K562 (cell line): Measurements from ENCODE around the gene MLXIPL. TPM values are rescaled to one million over a fixed set of nuclear protein-coding genes. Genes with fewer than 3 reads are reported as not detected.
A peak's percentile ranks its signal among the peaks of the same experiment; 100 is the strongest.

Experiments used
- ETV6 ChIP-seq, 3 experiments: fragments of 150-350 bp in 1 of 3; sonication (generic) in 1 of 3; formaldehyde crosslinking in 1 of 3; IDR thresholded peaks; 2 replicates each; pipeline versions ENCODE4 v1.6.1 to v1.8.0; 2014 to 2022; ENCODE audit warnings: borderline replicate concordance in 2 of 3, low read depth in 2 of 3, antibody characterized with exemption in 1 of 3, low read length in 1 of 3, mild to moderate bottlenecking in 1 of 3, missing genetic modification reagents in 1 of 3
- KLF10 ChIP-seq: fragments of 250-450 bp; sonication (Bioruptor Pico); IDR thresholded peaks from 2 replicates; pipeline ENCODE4 v1.6.1; 2021; ENCODE audit warnings: matching md5 sums
- LEF1 ChIP-seq: fragments of 450-650 bp; IDR thresholded peaks from 2 replicates; pipeline ENCODE4 v1.6.1; 2016; ENCODE audit warnings: mild to moderate bottlenecking
- MGA ChIP-seq: fragments of 450-650 bp; IDR thresholded peaks from 2 replicates; pipeline ENCODE4 v1.6.1; 2016; ENCODE audit warnings: mild to moderate bottlenecking, moderate library complexity
- MYC ChIP-seq, 2 experiments: fragments of 250-450 bp in 1 of 2; sonication (Bioruptor Pico) in 1 of 2; IDR thresholded peaks; 2 replicates each; pipeline versions ENCODE4 v1.5.1 to v1.6.1; 2012 to 2021; ENCODE audit warnings: low read depth in 2 of 2, borderline replicate concordance in 1 of 2, improper control_type of control experiment in 1 of 2, low read length in 1 of 2, mild to moderate bottlenecking in 1 of 2, moderate library complexity in 1 of 2
- NBN ChIP-seq: fragments of 450-650 bp; IDR thresholded peaks from 2 replicates; pipeline ENCODE4 v1.6.1; 2016; ENCODE audit warnings: low read depth, mild to moderate bottlenecking
- TAL1 ChIP-seq: fragments of 450-650 bp; IDR thresholded peaks from 2 replicates; pipeline ENCODE4 v1.6.1; 2016; ENCODE audit warnings: mild to moderate bottlenecking
- ZNF133 ChIP-seq: fragments of 250-450 bp; sonication (Bioruptor Pico); IDR thresholded peaks from 2 replicates; pipeline ENCODE4 v1.4.0; 2020; ENCODE audit warnings: mild to moderate bottlenecking
- ZNF217 ChIP-seq: sonication (generic); formaldehyde crosslinking; IDR thresholded peaks from 2 replicates; pipeline ENCODE4 v1.8.0; 2022; ENCODE audit warnings: mild to moderate bottlenecking, missing genetic modification reagents
- ZNF23 ChIP-seq: fragments of 250-450 bp; sonication (Bioruptor Pico); IDR thresholded peaks from 2 replicates; pipeline ENCODE4 v1.4.0; 2020; ENCODE audit warnings: mild to moderate bottlenecking
- ZNF282 ChIP-seq: sonication (generic); formaldehyde crosslinking; IDR thresholded peaks from 2 replicates; pipeline ENCODE4 v1.8.1; 2023; ENCODE audit warnings: missing genetic modification reagents
- polyA plus RNA-seq, 8 experiments: library from polyadenylated mRNA; depleted of rRNA in 4 of 8; stranded (reverse) in 5 of 8; unstranded in 3 of 8; fragments of >200 nt; fragmentation: Nextera tagmentation in 2 of 8; fragmentation: Illumina TruSeq in 1 of 8; extraction: Ambion mirVana in 2 of 8; extraction: Trizol in 1 of 8; gene quantifications; 2 replicates each; pipeline versions ENCODE4 v1.2.1 to v1.2.3, GENCODE V29; 2011 to 2014; ENCODE audit warnings: inconsistent platforms in 1 of 8, missing spikeins in 1 of 8
- total RNA-seq, 7 experiments: library from RNA; depleted of rRNA in 6 of 7; stranded (reverse); fragments of >200 nt in 6 of 7; fragmentation: Illumina TruSeq in 2 of 7; extraction: Trizol in 2 of 7; gene quantifications; 2 replicates each; pipeline versions ENCODE4 v1.2.1 to v1.2.3, GENCODE V29; 2011 to 2021; ENCODE audit warnings: low replicate concordance in 1 of 7
- TF ChIP-seq, protein P1 (sequence below): sonication (generic); formaldehyde crosslinking; IDR thresholded peaks from 2 replicates; pipeline ENCODE4 v1.8.0; 2022; ENCODE audit warnings: missing genetic modification reagents, mild to moderate bottlenecking, borderline replicate concordance

The MLXIPL gene
- total and polyA plus RNA-seq, 9 of the 15 experiments (the other 6 are each of a cell fraction or from before 2014, with no cell fraction given), result 0.11 to 18.4 (median 1.4) TPM

GRCh38 chr7:73557397-73558257 lies 66.7 kb downstream of the MLXIPL start, which contains the start of gene BCL7B (continued):
- TF ChIP-seq MGA, result peak; percentile 99
- peak; percentile 41; the same call in 1 of the 2 replicates for TF ChIP-seq ZNF23 (CRISPR knock-in tag)
- TF ChIP-seq MYC (IDR thresholded peaks at IDR 0.05; ENCODE audit: low read depth, low read length), result no peak; the same call in 1 of the 2 replicates
- no peak; the same call in 1 of the 2 replicates for TF ChIP-seq MYC (CRISPR knock-in tag; IDR thresholded peaks at IDR 0.05; ENCODE audit: borderline replicate concordance, low read depth)
- TF ChIP-seq, protein P1, sequence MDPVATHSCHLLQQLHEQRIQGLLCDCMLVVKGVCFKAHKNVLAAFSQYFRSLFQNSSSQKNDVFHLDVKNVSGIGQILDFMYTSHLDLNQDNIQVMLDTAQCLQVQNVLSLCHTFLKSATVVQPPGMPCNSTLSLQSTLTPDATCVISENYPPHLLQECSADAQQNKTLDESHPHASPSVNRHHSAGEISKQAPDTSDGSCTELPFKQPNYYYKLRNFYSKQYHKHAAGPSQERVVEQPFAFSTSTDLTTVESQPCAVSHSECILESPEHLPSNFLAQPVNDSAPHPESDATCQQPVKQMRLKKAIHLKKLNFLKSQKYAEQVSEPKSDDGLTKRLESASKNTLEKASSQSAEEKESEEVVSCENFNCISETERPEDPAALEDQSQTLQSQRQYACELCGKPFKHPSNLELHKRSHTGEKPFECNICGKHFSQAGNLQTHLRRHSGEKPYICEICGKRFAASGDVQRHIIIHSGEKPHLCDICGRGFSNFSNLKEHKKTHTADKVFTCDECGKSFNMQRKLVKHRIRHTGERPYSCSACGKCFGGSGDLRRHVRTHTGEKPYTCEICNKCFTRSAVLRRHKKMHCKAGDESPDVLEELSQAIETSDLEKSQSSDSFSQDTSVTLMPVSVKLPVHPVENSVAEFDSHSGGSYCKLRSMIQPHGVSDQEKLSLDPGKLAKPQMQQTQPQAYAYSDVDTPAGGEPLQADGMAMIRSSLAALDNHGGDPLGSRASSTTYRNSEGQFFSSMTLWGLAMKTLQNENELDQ, result no peak
- TF ChIP-seq KLF10 (CRISPR knock-in tag), result no peak
- TF ChIP-seq TAL1, result no peak
- no peak for TF ChIP-seq ETV6 (IDR thresholded peaks at IDR 0.05; ENCODE audit: borderline replicate concordance in 1 of 2, low read depth in 2 of 2, low read length in 1 of 2)
- no peak for TF ChIP-seq ETV6 (CRISPR knock-in tag; IDR thresholded peaks at IDR 0.05; ENCODE audit: borderline replicate concordance)
- 0 out of 2 replicates have a peak, but pooled peaks have one; percentile 64 for TF ChIP-seq ZNF133 (CRISPR knock-in tag)
- TF ChIP-seq NBN, result peak; percentile 80
- no peak for TF ChIP-seq ZNF282 (CRISPR knock-in tag)
- 0 out of 2 replicates have a peak, but pooled peaks have one; percentile 43 for TF ChIP-seq LEF1
- TF ChIP-seq ZNF217 (CRISPR knock-in tag), result no peak
